ENCODE results near the gene SLC25A10. TPM values are rescaled to one million over a fixed set of nuclear protein-coding genes. Genes with fewer than 3 reads are reported as not detected.

Gene SLC25A10
- total and polyA plus RNA-seq, 2 of the 4 experiments (the other 2 are of a cell fraction), result 14.9 to 19.0 TPM

DNA sequence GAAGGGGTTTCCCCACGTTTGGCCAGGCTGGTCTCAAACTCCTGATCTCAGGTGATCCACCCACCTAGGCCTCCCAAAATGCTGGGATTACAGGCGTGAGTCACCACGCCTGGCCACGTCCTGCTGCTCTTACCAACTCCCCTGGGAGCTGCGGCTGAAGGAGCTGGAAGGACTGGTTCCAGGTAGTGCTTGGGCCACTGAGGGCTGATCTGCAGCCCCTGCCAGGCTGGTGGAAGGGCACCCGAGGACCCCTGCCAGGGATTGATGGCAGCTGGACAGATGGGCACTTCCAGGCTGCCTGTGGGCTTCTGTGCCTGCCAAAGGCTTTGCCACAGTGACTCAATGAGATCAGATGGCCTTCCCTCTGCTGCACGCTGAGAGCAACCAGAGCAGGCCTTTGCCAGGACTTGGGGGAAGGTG lies 48.0 kb upstream of the SLC25A10 start:
- Histone ChIP-seq H3K4me1 (ENCODE audit: control insufficient read depth, insufficient read depth, low read length) (peaks cover 10% of the 10 kb centered on the region), H3K4me3 (ENCODE audit: insufficient read depth, low read depth, low read length) (no peak overlapping the region), H3K56ac (ENCODE audit: extremely low read depth, insufficient read depth, low read length) (no peak overlapping the region), H2BK20ac (ENCODE audit: low read depth, low read length) (no peak overlapping the region), H3K27ac (ENCODE audit: insufficient read depth, low read length) (no peak overlapping the region), H2AK5ac (ENCODE audit: low read depth, low read length) (no peak overlapping the region), H3K36me3 (ENCODE audit: control insufficient read depth, insufficient read depth, low read length) (peaks cover 15% of the 10 kb centered on the region), H4K8ac (ENCODE audit: low read depth in 2 of 2, low read length in 2 of 2) (no peak overlapping the region), H3K79me1 (ENCODE audit: low read depth in 1 of 2, low read length in 2 of 2) (peaks cover 27 to 40% of the 10 kb centered on the region in 2 experiments), H4K5ac (ENCODE audit: low read depth, low read length) (no peak overlapping the region), H4K91ac (ENCODE audit: insufficient read depth, low read depth, low read length) (no peak overlapping the region), H3K9ac (ENCODE audit: low read depth, low read length) (no peak overlapping the region), H4K20me1 (ENCODE audit: insufficient read depth, low read length) (no peaks in the 10 kb centered on the region), H2AFZ (replicated peaks; ENCODE audit: low read length, poor library complexity) (no peak overlapping the region), H3K4me2 (ENCODE audit: low read depth, low read length) (no peak overlapping the region), H3K9me1 (ENCODE audit: insufficient read depth, low read length) (peaks cover 19% of the 10 kb centered on the region), H2BK15ac (ENCODE audit: low read depth, low read length) (no peak overlapping the region), H2BK5ac (ENCODE audit: low read depth, low read length, poor library complexity, severe bottlenecking) (no peak overlapping the region), H2BK120ac (ENCODE audit: low read depth, low read length) (no peak overlapping the region), H2AK9ac (replicated peaks; ENCODE audit: low read depth, low read length, poor library complexity) (no peak overlapping the region), H3K14ac (replicated peaks; ENCODE audit: low read depth, low read length) (no peak overlapping the region), H3K4ac (ENCODE audit: low read depth, low read length) (no peak overlapping the region), H3K27me3 (ENCODE audit: control insufficient read depth, insufficient read depth, low read length) (no peaks in the 10 kb centered on the region), H3K23ac (ENCODE audit: low read depth, low read length) (no peak overlapping the region), H3K9me3 (ENCODE audit: control insufficient read depth, insufficient read depth, low read length) (no peaks in the 10 kb centered on the region), H3K18ac (ENCODE audit: low read depth, low read length) (no peak overlapping the region)
- no peak for DNase-seq
- in situ Hi-C loops (cut with MboI; ENCODE audit: low sequenced_read_pairs), result no loop called here
- ChIA-PET POLR2A (ENCODE audit: unreplicated experiment) (no interaction called here), CTCF (no interaction called here)
- no TSS peak for BruUV-seq (replicated peaks)
- intact Hi-C loops (cut with micrococcal nuclease), result no loop called here
- TF ChIP-seq POLR2A (IDR thresholded peaks at IDR 0.05; ENCODE audit: low read depth, low read length) (no peak), RCOR1 (IDR thresholded peaks at IDR 0.05; ENCODE audit: insufficient replicate concordance, low read length) (no peak), MAFK (IDR thresholded peaks at IDR 0.05; ENCODE audit: low read depth, low read length) (no peak), SMC3 (IDR thresholded peaks at IDR 0.05; ENCODE audit: low read depth, low read length) (no peak), MXI1 (IDR thresholded peaks at IDR 0.05; ENCODE audit: borderline replicate concordance, low read depth, low read length) (no peak), CHD1 (IDR thresholded peaks at IDR 0.05; ENCODE audit: low read depth, low read length) (no peak), MAZ (IDR thresholded peaks at IDR 0.05; ENCODE audit: borderline replicate concordance, low read depth, low read length) (no peak), RAD21 (IDR thresholded peaks at IDR 0.05; ENCODE audit: low read length) (no peak), FOS (IDR thresholded peaks at IDR 0.05; ENCODE audit: low read depth, low read length) (no peak), RFX5 (IDR thresholded peaks at IDR 0.05; ENCODE audit: low read depth, low read length) (no peak), CEBPB (IDR thresholded peaks at IDR 0.05; ENCODE audit: low read depth, low read length) (no peak), NFE2L2 (IDR thresholded peaks at IDR 0.05; ENCODE audit: low read depth, low read length) (no peak)
- TF ChIP-seq, protein P1, sequence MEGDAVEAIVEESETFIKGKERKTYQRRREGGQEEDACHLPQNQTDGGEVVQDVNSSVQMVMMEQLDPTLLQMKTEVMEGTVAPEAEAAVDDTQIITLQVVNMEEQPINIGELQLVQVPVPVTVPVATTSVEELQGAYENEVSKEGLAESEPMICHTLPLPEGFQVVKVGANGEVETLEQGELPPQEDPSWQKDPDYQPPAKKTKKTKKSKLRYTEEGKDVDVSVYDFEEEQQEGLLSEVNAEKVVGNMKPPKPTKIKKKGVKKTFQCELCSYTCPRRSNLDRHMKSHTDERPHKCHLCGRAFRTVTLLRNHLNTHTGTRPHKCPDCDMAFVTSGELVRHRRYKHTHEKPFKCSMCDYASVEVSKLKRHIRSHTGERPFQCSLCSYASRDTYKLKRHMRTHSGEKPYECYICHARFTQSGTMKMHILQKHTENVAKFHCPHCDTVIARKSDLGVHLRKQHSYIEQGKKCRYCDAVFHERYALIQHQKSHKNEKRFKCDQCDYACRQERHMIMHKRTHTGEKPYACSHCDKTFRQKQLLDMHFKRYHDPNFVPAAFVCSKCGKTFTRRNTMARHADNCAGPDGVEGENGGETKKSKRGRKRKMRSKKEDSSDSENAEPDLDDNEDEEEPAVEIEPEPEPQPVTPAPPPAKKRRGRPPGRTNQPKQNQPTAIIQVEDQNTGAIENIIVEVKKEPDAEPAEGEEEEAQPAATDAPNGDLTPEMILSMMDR (conservative IDR thresholded peaks at IDR 0.05; ENCODE audit: low read depth, low read length), result no peak
- TF ChIP-seq, protein P2, sequence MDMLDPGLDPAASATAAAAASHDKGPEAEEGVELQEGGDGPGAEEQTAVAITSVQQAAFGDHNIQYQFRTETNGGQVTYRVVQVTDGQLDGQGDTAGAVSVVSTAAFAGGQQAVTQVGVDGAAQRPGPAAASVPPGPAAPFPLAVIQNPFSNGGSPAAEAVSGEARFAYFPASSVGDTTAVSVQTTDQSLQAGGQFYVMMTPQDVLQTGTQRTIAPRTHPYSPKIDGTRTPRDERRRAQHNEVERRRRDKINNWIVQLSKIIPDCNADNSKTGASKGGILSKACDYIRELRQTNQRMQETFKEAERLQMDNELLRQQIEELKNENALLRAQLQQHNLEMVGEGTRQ (IDR thresholded peaks at IDR 0.05; ENCODE audit: low read depth, low read length), result no peak
- dilution Hi-C loops (cut with HindIII; ENCODE audit: low sequenced_read_pairs, unreplicated experiment), result no loop called here
- 100% methylated on average over 5 of the region's 7 CpGs; no CpG with 5 or more reads in 1 of the 2 experiments for WGBS, 2 experiments (ENCODE audit: extremely low coverage in 2 of 2, insufficient read length in 1 of 2)
- ATAC-seq (ENCODE audit: low read depth), result no peak

All from IMR-90 (cell line).